Measurements from ENCODE around the gene PLEKHG1.

Gene PLEKHG1

DNA sequence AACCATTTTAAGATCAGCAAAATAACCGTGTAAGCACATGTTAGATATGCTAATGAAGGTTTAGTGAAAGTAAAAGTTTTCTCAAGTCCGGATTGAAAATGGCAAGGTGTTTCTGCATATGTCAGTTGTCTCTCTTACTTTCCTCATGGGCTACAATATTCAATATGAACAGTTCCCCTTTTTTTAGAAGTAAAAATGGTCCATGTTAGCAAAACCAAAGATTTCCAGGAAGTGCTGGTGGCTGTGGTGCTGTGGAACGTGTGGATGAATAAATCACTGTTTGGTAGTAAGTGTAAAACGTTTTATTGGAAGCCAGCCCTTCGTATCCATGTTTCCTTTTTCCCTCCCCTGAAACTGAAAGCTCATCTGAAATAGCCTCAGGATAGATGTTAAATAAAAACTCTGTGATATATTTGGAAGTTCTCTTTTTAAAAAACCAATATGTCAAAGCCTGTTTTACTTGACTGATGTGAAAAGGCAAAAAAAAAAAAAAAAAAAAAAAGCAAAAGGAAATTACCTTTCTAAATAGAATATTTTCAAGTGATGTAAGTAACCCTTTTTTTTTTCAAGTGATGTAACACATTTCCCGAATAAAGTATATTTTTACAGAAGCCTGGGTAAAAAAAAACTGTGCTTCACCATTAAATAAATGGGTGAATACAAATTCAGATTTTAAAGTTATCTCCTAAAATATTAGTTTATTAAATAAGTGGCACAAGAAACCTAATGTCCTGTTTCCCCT lies 41.9 kb downstream of the PLEKHG1 start:
- DNase-seq = no peak

DNA sequence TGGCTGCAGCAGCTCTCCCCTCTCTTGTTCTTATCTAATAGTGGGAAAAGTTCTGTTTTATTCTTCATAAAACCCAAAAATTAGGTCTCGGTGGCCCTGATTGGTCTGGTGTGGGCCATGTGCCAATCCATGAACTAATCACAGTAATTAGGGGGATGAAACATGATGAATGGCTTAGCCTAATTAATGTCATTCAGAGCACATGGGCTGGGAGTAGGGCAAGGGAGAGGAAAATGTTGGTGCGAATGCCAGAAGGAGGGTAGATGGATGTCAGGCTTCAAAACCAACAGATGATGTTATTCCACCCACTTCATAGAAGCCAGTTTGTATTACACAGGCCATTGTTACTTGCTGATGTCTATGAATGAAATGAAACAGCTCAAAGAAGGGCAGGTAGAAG lies 46.5 kb downstream of the PLEKHG1 start:
- no peak for DNase-seq

GRCh38 chr6:150647051-150647450 lies 47.4 kb downstream of the PLEKHG1 start:
- DNase-seq = no peak
